ENCODE measurements around the gene IRAK2. TPM values are rescaled to one million over a fixed set of nuclear protein-coding genes. Genes with fewer than 3 reads are reported as not detected.

The IRAK2 gene
- total RNA-seq, 2 donors from 2014 or later, result 0.26 to 0.40 TPM

- H3K9me3 ChIP-seq (ENCODE audit: control insufficient read depth, low read length), result no peaks in the 10 kb centered on the region
- Mint-ChIP-seq H3K4me3 (no peak overlapping the region), H3K4me1 (peaks cover 32% of the 10 kb centered on the region), H3K36me3 (ENCODE audit: low read depth) (peaks cover 16% of the 10 kb centered on the region), H3K27ac (peak overlapping the region; percentile 39), H3K9me3 (no peaks in the 10 kb centered on the region), H3K27me3 (ENCODE audit: insufficient read depth) (no peaks in the 10 kb centered on the region)
- H3K27me3 ChIP-seq (ENCODE audit: control insufficient read depth, insufficient read depth, low read length, poor library complexity, severe bottlenecking), result no peaks in the 10 kb centered on the region
- H3K9ac ChIP-seq (ENCODE audit: extremely low read depth, low read length, poor library complexity, severe bottlenecking), result no peak overlapping the region
- 94 to 95% methylated on average over 4 to 6 of the region's 6 CpGs for WGBS, 2 experiments (ENCODE audit: insufficient coverage in 1 of 2, insufficient read length in 1 of 2)
- H3K4me3 ChIP-seq (ENCODE audit: low read length), result no peak overlapping the region
- H3K27ac ChIP-seq (ENCODE audit: low read depth, low read length), result no peak overlapping the region
- H3K4me1 ChIP-seq (ENCODE audit: control insufficient read depth, insufficient read depth, low read length), result peaks cover 3% of the 10 kb centered on the region
- peaks cover 22% of the 10 kb centered on the region for H3K36me3 ChIP-seq (ENCODE audit: control insufficient read depth, insufficient read depth, low read length)
- no peak for TF ChIP-seq CTCF (conservative IDR thresholded peaks at IDR 0.05)
- no peak for DNase-seq
Observed at GRCh38 chr3:10291641-10292040, 126.9 kb downstream of the IRAK2 start.

GRCh38 chr3:10292505-10293419, 128.0 kb downstream of the IRAK2 start, which contains the start of gene GHRL:
GHRL (minus strand) TSS chr3:10292947; CDS start chr3:10290180, 2,767 bp downstream.
- Mint-ChIP-seq H3K27ac (peak within 1 kb of the TSS; percentile 87), H3K4me3 (no peak within 1 kb of the TSS), H3K36me3 (ENCODE audit: low read depth) (peaks cover 22% of the 10 kb centered on the region), H3K27me3 (ENCODE audit: insufficient read depth) (no peaks in the 10 kb centered on the region), H3K4me1 (peaks cover 24% of the 10 kb centered on the region), H3K9me3 (no peaks in the 10 kb centered on the region)
- Histone ChIP-seq H3K9ac (ENCODE audit: extremely low read depth, low read length, poor library complexity, severe bottlenecking) (no peak within 1 kb of the TSS), H3K36me3 (ENCODE audit: control insufficient read depth, insufficient read depth, low read length) (peaks cover 15% of the 10 kb centered on the region), H3K4me3 (ENCODE audit: low read length) (peak within 1 kb of the TSS; percentile 7), H3K27ac (ENCODE audit: low read depth, low read length) (no peak within 1 kb of the TSS), H3K9me3 (ENCODE audit: control insufficient read depth, low read length) (no peaks in the 10 kb centered on the region), H3K4me1 (ENCODE audit: control insufficient read depth, insufficient read depth, low read length) (peaks cover 3% of the 10 kb centered on the region), H3K27me3 (ENCODE audit: control insufficient read depth, insufficient read depth, low read length, poor library complexity, severe bottlenecking) (no peaks in the 10 kb centered on the region)
- 89 to 90% methylated on average over 6 to 12 of the region's 12 CpGs for WGBS, 2 experiments (ENCODE audit: insufficient coverage in 1 of 2, insufficient read length in 1 of 2)
- no peak for DNase-seq
- TF ChIP-seq CTCF (conservative IDR thresholded peaks at IDR 0.05), result no peak

Other genes starting within 250 kb of the IRAK2 start
- gene IL17RC, start 247.8 kb upstream of the IRAK2 start, total RNA-seq, result 10 to 100 TPM; 15.7 to 19.0 TPM
- 10 to 100 TPM; 35.7 to 43.2 TPM for gene CRELD1, start 231.1 kb upstream of the IRAK2 start, total RNA-seq
- gene PRRT3, start 212.5 kb upstream of the IRAK2 start, total RNA-seq, result 10 to 100 TPM in 1 of 2 donors, 1 to 10 TPM in 1; 7.4 to 11.3 TPM
- 10 to 100 TPM; 35.6 to 45.3 TPM for gene EMC3, start 178.1 kb upstream of the IRAK2 start, total RNA-seq
- 10 to 100 TPM; 56.0 to 79.9 TPM for gene FANCD2, start 138.5 kb upstream of the IRAK2 start, total RNA-seq
- not detected for gene FANCD2OS, start 56.7 kb upstream of the IRAK2 start, total RNA-seq
- gene BRK1, start 49.2 kb upstream of the IRAK2 start, total RNA-seq, result 100 to 1,000 TPM; 110 to 116 TPM
- 10 to 100 TPM; 60.4 to 71.5 TPM for gene VHL, start 23.1 kb upstream of the IRAK2 start, total RNA-seq
- gene TATDN2, start 83.5 kb downstream of the IRAK2 start, total RNA-seq, result 10 to 100 TPM; 34.0 to 34.1 TPM
- gene GHRL, start 128.0 kb downstream of the IRAK2 start, total RNA-seq, result not detected
- 100 to 1,000 TPM; 140 to 142 TPM for gene SEC13, start 156.2 kb downstream of the IRAK2 start, total RNA-seq

Measured in endodermal cell (in vitro differentiated cells).